Smooth muscle cell of the umbilical artery (primary cell): Measurements from ENCODE around the gene SEC61B. TPM values are rescaled to one million over a fixed set of nuclear protein-coding genes. Genes with fewer than 3 reads are reported as not detected.

ENCODE experiments used
- total RNA-seq: library from RNA; depleted of rRNA; stranded (reverse); fragments of >200 nt; gene quantifications from 2 replicates; pipeline ENCODE4 v1.2.3, GENCODE V29; 2014

SEC61B gene
- 92.4 and 107 TPM in 2 replicates for total RNA-seq

GRCh38 chr9:99221621-99222415 is at the start of gene SEC61B, which contains the start of gene ALG2:
SEC61B (plus strand) TSS chr9:99222282; CDS start chr9:99222364, 82 bp downstream.
ALG2 (minus strand) TSS chr9:99221942; CDS start chr9:99221894, 48 bp downstream.

Other genes starting within 250 kb of the SEC61B start
- 160 and 247 TPM in 2 replicates for gene TGFBR1, start 117.2 kb upstream of the SEC61B start, total RNA-seq
- gene ALG2, start 340 bp upstream of the SEC61B start, total RNA-seq: 39.2 and 43.5 TPM in 2 replicates